SHP77 treated with DMSO at 0.1 percent for 48 hours (cell line): ENCODE measurements around the gene ACTR10.
"Not testable (repeated sequence)": the region's sequence is repeated elsewhere in the genome, so short reads cannot be mapped to it uniquely, and the experiment has no call there.

Experiments
- DNase-seq: peaks from one replicate; lab custom pipeline; 2025; lab: John Stamatoyannopoulos, UW

ACTR10 gene

DNA sequence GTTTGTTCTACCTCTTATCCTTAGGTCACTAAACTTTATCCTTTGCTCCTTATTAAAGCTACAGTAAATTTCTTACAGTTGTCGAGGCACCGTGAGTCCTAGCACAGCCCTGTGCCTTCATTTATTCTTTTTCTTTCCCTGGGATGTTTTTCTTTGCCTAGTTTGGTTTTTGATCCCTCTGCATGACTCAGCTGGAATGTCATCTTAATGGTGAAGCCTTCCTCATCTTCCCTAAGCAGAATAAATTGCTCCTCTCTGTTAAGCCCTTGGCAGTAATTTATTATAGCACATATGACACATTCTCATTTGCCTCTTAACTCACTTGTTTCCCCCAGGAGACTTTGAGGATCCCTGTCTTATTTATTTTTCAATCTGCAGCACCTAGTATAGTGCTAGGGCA lies 16.6 kb downstream of the ACTR10 start:
- DNase-seq = no peak

DNA sequence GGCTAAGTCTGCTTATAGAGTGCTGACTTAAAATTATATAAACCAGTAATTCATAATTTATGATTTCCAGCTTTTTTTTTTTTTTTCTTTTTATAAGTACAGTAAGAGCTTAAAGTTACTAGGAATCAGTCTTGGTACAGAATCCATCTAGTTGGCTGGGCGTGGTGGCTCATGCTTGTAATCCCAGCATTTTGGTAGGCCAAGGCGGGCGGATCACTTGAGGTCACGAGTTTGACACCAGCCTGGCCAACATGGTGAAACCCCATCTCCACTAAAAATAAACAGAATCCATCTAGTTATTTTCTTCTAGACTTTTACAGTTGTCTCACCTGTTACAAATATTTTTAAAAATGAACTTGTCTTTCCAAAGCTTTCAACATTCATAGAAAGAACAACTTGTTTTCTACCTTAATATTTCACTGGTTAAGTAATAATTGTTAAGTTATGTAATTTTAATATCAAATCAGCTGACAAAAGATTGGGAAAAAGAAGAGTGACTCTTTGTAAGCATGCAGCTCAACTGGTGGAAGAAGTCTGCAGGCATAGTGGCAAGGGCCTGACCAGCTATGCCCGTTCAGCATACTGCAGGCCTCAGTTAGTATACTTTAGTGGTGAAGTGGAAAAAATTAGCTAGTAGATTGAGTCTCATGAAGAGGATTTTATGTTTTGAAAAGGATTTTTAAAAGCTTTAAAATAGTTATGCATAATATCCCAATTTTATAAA lies 27.3 kb downstream of the ACTR10 start:
- no peak for DNase-seq

DNA sequence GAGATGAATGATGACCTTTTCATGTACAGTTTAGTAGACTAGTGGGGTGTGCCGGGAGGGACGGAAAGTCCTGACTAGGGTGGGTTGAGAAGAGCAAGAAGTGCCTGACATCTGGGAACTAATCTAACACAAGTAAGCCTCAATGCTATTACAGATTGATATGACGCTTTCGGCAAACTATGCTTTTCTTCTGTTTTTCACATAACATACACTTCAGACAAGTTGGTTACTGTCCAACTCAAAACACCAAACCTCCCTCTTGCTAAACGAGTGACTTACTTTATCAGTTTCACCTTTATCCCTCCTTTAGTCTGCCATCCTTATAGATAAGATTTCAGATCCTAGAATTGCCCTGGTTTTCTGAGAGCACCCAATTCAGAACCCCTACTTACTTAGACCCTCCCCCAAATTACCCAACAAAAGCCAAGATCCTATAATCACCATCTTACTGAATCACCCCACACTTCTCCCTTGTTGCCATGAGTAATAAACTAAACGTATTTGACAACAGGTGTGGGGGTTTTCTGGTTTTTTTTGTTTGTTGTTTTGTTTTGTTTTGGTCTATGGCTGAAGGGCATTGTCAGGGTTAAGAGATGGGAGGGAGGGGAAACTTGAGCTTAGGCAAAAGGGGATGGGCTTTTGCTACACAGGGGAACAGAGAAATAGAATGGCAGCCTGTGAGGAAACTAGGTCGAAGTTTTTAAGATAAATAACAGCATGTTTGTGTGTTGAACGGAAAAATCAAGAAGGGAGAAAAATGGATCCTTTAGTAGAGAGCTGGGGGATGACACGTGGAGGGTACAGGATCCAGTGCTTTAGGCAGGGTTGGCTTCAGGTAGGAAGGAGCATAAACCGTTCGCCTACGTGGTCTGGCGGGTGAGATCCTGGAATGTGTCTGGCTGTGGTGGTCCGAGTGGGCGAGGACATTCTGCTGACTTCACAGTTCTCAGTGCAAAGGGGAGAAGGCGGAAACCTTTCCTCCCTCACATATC lies 38.6 kb downstream of the ACTR10 start:
- DNase-seq = no peak

DNA sequence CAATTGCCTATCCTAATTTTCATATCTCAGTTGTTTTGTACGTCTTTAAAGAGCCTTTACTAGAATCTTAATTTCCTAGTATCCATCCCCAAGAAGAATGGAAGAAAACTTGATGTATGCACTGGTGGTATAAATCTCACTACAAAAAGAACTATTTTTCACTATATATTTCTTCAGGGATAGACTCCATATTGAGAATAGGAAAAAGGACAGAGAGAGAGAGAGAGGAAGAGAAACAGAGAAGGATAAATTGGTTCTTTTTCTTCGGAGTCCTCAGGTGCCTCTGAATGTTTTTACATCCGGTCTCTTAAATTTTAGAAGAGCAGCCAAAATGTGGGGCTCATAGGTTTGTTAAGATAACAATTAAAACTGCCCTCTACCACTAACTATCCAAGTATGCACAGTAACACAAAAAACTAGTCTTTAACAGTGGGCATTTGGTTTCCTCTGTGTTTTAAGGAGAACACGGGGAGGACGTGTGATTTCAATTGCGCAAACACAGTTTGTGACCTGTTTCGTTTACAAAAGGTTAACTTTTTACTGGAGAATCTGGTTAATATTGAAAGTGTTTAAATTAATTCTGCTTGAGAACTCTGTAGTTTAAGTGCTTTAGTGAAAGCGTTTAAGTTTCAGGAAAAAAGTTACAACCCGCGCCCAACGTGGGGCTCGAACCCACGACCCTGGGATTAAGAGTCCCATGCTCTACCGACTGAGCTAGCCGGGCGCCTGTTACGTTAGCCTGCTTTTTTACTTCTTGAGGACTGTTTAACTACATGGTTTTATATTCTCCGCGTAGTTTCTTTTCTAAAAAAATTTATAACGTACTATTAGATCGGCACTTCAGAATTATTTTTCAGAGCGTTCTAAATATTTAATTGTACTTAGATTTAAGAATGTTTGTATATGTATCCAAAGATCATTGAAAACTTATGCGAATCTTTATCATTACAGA lies 39.6 kb downstream of the ACTR10 start:
- DNase-seq = peak; percentile 37

DNA sequence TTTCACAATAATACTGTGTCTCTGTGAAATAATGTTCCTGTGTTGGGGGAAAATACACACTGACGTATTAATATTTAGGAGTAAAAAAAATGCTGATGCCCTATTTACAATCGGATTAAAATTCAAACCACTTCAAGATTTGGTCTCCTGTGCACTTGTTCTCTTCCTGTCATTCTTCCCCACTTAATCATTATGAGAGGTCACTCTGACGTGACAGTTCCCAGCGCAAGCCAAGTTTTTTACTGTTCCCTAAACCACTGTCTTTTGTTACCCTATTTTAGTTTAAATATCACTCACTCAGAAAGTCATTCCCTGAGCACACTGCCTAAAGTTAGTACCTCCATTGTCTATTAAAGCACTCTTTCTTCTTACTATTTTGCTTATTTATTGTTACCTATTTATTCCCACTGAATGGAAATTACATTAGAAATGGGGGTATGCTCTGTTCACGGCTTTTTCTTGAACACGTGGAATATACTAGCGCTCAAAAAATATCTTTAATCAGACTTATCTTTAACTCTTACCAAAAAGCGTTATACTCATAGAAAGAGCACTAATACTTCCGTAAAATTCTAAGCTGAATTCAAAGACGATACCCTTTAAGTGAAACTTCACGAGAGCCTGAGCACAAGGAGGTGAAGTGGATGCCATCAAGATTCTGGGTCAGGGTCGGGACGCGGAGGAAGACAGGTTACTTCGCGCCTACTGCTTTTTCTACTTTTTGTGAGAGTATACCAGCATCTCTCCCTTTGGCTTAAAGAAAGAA lies 44.0 kb downstream of the ACTR10 start:
- peak; percentile 23 for DNase-seq

DNA sequence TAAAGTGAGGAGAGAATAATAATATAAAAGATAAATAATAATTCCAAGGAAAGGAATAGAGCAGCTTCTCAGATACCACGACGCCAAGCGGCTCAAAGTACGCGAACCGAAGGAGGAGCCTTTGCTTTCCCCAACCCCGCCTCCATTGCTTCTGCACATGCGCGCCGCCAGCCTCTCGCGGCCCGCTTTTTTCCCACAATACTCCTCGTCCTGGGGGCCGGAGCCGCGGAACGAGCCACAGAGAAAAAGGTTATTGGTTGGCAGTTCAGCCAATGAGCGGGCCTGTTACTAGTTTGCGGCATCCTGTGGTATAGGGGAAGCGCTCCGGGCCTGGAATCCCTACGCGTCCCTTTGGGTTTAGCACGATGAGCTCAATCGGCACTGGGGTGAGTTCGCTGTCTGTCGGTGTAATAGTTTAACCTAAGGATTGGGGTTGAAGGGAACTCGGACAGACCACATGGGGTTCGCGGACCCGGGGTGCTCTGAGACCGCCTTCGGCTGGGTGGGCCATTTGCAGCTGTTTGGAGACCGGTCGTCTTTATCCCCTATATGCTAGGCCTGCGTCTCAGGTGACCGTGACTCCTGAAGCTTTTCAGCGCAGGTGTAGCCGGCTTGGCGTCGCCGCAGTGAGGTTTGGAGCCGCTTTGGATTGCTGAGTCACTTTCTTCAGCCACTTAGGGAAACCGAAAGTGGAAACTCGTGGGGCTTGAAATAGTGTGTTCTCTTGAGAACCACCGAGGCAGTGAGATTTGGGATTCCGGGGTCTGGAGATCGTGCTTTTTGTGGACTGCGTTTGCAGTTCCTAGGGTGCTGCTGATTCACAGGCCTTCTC lies 44.8 kb downstream of the ACTR10 start, which contains the start of gene PSMA3:
TSS of gene PSMA3 (plus strand) at position 288 of the 832 bp plus-strand sequence. CDS start at position 366, 78 bp downstream.
- peak; percentile 95 for DNase-seq

DNA sequence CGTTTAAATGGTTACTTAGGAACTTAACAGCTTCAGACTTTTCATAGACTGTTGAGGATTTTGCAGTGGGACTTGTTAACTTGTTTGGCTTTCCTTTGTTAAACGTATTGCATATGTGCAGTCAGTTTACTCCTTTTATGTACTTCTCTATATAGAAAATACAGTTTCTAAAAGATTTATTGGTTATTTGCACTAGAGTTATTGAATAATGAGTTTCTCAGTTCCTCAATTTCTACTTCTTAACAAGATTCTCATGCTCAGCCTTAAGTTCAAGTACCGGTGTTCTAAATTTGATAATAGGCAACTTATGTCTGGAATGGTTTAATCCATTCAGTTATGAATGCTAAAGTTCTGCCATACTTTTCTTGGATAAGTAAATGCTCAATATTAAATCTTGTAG lies 45.6 kb downstream of the ACTR10 start:
- DNase-seq = no peak

DNA sequence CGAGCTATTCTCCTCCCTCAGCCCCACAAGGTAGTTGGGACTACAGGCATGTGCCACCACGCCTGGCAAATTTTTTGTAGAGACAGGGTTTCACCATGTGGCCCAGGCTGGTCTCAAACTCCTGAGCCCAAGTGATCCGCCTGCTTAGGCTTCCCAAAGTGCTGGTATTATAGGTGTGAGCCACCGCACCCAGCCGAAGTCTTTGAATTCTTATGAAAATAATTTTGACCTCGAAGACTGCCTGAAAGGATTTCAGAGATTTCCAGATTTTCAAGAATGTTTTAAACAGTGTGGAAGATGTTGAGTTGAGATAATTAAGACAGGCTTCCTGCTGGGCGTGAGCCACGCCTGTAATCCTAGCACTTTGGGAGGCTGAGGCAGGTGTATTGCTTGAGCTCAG lies 49.7 kb downstream of the ACTR10 start:
- no peak for DNase-seq

DNA sequence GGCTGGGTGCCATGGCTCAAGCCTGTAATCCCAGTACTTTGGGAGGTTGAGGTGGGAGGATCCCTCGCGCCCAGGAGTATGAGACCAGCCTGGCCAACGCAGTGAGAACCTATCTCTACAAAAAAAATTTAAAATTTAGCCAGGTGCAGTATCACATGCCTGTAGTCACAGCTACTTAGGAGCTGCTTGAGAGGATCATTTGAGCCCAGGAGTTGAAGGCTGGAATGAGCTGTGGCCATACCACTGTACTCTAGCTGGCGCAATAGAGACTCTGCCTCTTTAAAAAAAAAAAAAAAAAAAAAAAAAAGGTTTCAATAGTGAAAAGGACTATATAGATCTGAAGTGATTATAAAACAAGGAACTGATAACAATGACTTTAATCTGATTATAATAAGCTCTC lies 58.2 kb downstream of the ACTR10 start:
- no peak for DNase-seq

DNA sequence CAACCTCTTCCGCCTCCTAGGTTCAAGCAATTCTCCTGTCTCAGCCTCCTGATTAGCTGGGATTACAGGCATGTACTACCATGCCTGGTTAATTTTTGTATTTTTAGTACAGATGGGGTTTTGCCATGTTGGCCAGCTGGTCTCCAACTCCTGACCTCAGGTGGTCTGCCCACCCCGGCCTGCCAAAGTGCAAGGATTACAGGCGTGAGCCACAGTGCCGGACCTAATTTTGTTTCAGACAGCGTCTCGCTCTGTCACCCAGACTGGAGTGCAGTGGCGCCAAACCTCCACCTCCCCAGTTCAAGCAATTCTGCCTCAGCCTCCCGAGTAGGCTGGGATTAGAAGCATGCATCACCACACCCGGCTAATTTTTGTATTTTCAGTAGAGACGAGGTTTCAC lies 62.1 kb downstream of the ACTR10 start:
- DNase-seq = not testable (repeated sequence)

DNA sequence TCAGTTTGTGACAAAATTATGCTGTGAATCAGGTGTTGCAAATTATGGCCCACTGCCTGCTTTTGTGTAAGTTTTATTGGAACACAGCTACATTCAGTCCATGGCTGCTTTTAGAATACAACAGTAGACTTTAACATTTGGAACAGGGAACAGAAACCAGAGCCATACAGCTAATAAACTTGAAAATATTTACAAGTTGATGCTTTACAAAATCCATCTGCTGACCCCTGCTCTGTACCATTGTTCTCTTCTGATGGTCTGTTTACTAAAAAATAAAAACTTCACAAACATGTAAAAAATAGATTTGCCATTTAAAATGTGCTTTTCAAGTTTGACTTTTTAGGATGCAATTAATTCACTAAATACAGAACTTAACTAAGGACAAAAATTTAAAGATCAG lies 65.5 kb downstream of the ACTR10 start:
- no peak for DNase-seq

DNA sequence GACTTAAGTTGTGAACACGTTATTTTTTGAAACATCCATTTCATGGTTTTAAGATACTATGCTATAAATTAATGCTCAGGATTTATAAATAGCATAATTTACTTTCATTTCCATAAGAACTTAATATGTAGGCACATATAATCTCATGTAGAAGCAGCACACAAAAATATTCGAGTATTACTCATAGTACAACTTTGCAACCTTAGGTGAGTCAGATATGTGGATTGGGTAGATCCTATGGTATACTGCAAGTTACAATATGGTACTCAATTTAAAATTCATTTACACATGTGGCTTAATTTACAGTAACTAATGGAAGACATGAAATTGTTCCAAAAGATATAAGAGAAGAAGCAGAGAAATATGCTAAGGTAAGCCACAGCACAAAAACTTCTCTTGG lies 70.7 kb downstream of the ACTR10 start:
- no peak for DNase-seq

DNA sequence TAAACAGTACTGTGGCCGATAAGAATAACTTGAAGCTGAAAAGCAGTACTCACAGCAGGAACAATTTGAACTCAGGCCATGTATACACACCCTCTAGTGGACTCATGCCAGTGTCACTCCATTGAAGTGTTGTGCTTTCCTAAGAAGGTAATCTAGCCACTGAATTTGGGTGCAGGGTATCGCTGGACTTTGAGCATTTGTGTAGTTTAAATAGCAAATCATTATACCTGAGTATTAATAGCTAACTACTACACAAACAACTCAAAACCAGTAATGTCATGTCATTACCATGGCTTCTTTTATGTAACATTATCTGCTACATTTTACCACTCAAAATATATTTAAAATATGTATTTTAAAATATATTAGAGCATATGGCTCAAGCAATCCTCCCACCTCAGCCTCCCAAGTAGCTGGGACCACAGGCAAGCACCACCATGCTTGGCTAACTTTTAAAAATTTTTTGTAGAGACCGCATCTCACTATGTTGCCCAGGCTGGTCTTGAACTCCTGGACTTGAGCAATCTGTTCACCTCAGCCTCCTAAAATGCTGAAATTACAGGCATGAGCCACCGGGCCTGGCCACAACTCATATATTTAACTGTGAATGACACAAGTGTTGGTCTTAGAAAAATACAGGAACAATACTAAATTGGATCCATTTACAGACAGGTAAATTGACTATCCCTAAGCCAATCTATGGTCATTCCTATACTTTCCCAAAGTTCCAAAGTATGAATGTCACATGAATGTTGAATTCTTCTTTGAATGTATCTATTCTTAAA lies 72.8 kb downstream of the ACTR10 start:
- DNase-seq = no peak

DNA sequence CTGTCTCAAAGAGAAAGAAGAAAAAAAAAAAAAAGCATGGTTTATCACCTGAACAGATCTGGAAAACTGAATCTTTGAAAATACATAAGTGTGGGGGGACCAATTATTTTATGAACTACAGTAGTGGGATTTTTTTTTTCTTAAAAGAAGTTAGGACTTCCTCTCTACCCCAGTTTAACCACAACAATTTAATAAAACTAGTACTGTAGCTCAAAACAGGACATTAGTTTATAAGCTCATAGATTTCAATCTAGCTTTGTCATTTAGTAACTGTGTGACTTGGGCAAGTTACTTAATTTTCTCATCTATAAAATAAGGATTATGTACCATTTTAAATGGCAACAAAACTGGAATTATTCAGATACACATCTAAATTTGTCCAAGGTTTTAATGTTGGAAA lies 74.9 kb downstream of the ACTR10 start:
- no peak for DNase-seq

DNA sequence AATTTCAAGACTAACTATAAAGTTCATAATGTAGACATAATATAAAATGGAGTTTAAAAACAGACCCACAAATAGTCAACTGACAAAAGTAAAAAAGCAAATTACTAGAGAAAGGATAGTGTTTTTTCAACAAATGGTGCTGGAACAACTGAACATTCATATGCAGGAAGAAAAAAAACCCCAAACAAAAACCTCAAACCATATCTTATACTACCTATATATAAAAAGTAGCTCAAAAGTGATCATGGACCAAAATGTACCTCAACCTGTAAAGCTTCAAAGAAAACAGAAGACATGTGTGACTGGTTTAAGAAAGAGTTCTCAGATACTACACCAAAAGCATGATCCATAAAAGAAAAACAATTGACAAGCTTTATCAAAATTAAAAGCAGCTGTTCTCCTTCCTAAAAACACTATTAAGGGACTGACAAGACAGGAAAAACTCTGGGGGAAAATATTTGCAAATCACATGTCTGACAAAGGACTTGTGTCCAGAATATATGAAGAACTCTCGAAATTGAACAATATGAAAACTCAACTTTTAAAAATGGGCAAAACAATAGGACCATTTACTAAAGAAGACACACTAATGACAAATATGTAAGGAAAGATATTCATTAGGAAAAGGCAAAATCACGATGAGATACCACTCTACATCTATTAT lies 75.7 kb downstream of the ACTR10 start:
- no peak for DNase-seq

DNA sequence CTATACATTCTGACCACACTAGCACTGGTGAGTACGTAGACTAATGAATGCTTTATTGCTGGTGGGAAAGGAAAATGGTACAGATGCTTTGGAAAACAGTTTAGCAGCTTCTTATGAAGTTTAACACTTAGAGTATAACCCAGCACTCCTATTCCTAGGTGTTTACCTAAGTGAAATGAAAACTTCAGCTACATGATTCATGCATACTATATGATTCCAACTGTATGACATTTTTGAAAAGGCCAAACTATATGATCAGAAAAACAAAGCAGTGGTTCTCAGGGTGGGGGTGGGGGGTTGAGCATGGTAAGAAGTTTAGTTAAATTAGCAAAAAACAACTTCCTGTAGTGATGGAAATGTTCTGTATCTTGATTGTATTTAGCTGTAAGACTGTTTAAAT lies 76.3 kb downstream of the ACTR10 start:
- DNase-seq = no peak

DNA sequence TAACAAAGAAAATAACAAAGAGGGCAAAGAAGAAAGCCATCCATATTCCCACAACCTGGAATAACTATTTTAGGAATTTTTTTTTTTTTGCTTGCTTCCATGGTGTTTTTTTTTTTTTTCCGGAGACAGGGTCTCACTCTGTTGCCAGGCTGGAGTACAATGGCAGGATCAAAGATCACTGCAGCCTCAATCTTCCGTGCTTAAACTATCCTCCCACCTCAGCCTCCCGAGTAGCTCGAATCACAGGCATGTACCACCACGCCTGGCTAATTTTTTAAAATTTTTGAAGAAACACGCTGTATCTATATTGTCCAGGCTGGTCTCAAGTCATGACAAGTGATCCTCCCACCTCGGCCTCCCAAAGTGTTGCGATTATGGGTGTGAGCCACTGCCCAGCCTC lies 78.2 kb downstream of the ACTR10 start:
- no peak for DNase-seq

DNA sequence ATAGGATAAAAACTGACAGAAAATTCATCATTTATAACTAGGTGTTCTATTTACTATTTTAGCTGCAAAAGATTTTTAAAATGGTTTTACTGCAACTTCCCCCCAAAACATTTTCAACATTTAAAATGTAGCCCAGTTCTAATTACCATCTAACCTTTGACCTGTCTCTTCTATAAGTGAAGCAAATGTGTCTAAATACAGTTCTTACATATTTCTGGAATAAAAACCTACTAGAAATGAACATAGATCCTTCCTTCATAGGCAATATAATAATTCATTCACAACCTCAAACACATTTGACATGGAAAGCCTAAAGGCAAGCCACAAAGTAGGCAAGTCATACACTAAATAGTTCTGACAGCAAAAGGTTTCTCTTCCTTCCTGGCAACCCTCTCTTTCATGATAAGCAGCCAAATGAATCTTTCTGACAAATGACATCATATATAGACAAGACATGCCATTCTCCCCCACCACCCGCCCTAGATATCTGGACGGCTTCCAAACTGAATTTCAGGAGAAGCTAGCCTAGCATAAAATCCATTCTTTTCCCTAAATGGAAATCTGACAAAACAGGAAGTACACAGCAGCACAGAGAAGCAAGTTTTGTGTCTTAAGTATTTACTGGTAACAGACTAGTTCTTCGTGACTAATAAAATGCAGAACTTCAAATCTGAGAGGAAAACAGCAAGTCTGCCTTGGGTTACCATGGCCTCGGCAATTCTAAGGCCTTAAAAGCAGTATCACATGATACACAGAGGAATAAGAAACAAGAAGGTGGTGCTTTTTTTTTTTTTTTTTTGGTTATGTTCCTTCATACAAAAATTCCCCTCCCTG lies 81.2 kb downstream of the ACTR10 start:
- no peak for DNase-seq
